T-cell (primary cell): ENCODE results near the gene CNR2. TPM values are rescaled to one million over a fixed set of nuclear protein-coding genes. Genes with fewer than 3 reads are reported as not detected.
"Not testable (repeated sequence)": the region's sequence is repeated elsewhere in the genome, so short reads cannot be mapped to it uniquely, and the experiment has no call there.

Experiments used
- ATAC-seq, 4 experiments: fragments of 200-7000 bp in 3 of 4; fragments of 150-1000 bp in 1 of 4; cut with Tn5 transposase; replicated peaks in 1 of 4; 1 replicate in 3 of 4; 2 replicates in 1 of 4; pipeline ENCODE4 v1.10.0; 2021; ENCODE audit warnings: moderate library complexity in 3 of 4, mild to moderate bottlenecking in 2 of 4, moderate number of reproducible peaks in 1 of 4
- CTCF ChIA-PET, 2 donors: fragments of 300-600 bp; sonication (Branson Sonifier 250); formaldehyde crosslinking; loops; one replicate each; lab custom pipeline; 2022; ENCODE audit warnings: antibody characterized with exemption in 2 of 2; lab: Charles Lee
- POLR2A ChIA-PET, 2 donors: fragments of 300-600 bp; sonication (Branson Sonifier 250); formaldehyde crosslinking; loops; one replicate each; lab custom pipeline; 2022; ENCODE audit warnings: antibody characterized with exemption in 2 of 2; lab: Charles Lee
- DNase-seq, 35 experiments: peaks; one replicate each; pipeline versions ENCODE4 v3.0.0 to v3.0.0-alpha.2; 2013 to 2023
- H3K27ac ChIP-seq: one replicate; pipeline ENCODE4 v1.5.1; 2013; ENCODE audit warnings: low read length
- H3K27me3 ChIP-seq, 2 experiments: replicated peaks in 1 of 2; 1 replicate in 1 of 2; 2 replicates in 1 of 2; pipeline versions ENCODE4 v1.6.1 to v1.7.0; 2013; ENCODE audit warnings: low read length in 1 of 2, mixed read lengths in 1 of 2; ENCODE audit not compliant: control insufficient read depth in 2 of 2, insufficient read depth in 2 of 2; ENCODE audit errors: extremely low read depth in 1 of 2
- H3K36me3 ChIP-seq, 2 donors: 1 replicate in 1 of 2; 2 replicates in 1 of 2; pipeline versions ENCODE4 v1.6.1 to v1.7.0; 2013; ENCODE audit warnings: low read length in 1 of 2; ENCODE audit not compliant: control insufficient read depth in 2 of 2, insufficient read depth in 1 of 2; ENCODE audit errors: extremely low read depth in 1 of 2
- H3K4me1 ChIP-seq, 2 experiments: 1 replicate in 1 of 2; 2 replicates in 1 of 2; pipeline versions ENCODE4 v1.6.1 to v1.7.0; 2013; ENCODE audit warnings: low read length in 2 of 2, mixed read lengths in 1 of 2; ENCODE audit not compliant: insufficient read depth in 2 of 2, control insufficient read depth in 1 of 2; ENCODE audit errors: extremely low read depth in 1 of 2
- H3K4me3 ChIP-seq, 2 donors: 1 replicate in 1 of 2; 2 replicates in 1 of 2; pipeline versions ENCODE4 v1.5.1 to v1.7.0; 2013; ENCODE audit warnings: mild to moderate bottlenecking in 2 of 2, low read length in 1 of 2, moderate library complexity in 1 of 2; ENCODE audit not compliant: control insufficient read depth in 1 of 2; ENCODE audit errors: extremely low read depth in 1 of 2
- H3K9me3 ChIP-seq: 2 replicates; pipeline ENCODE4 v1.7.0; 2013
- H3K27ac Mint-ChIP-seq, 2 donors: one replicate each; pipeline ENCODE4 v1.8.0; 2020 to 2021; ENCODE audit warnings: mild to moderate bottlenecking in 2 of 2, mixed read lengths in 2 of 2
- H3K27me3 Mint-ChIP-seq, 2 donors: one replicate each; pipeline ENCODE4 v1.8.0; 2021 to 2022; ENCODE audit warnings: mixed read lengths in 2 of 2
- H3K36me3 Mint-ChIP-seq: one replicate; pipeline ENCODE4 v1.8.0; 2021; ENCODE audit warnings: mixed read lengths
- H3K4me1 Mint-ChIP-seq, 3 donors: one replicate each; pipeline ENCODE4 v1.8.0; 2020 to 2022; ENCODE audit warnings: mixed read lengths in 3 of 3, mild to moderate bottlenecking in 1 of 3
- H3K4me3 Mint-ChIP-seq, 3 donors: one replicate each; pipeline ENCODE4 v1.8.0; 2020 to 2022; ENCODE audit warnings: mild to moderate bottlenecking in 3 of 3, mixed read lengths in 3 of 3, moderate library complexity in 3 of 3
- H3K9me3 Mint-ChIP-seq, 3 donors: one replicate each; pipeline ENCODE4 v1.8.0; 2020 to 2022; ENCODE audit warnings: mixed read lengths in 3 of 3
- WGBS: methylation state at CpG from one replicate; pipeline ENCODE4 v1.1.5; 2013; ENCODE audit warnings: missing lambda C conversion rate; ENCODE audit not compliant: insufficient coverage; 5-methylcytosine and 5-hydroxymethylcytosine counted together
- total RNA-seq, 35 experiments: library from RNA in 6 of 35; stranded (reverse) in 6 of 35; fragments of 120-200 nt in 1 of 35; gene quantifications; one replicate each; pipeline versions ENCODE4 v1.2.1 to v1.2.4 and lab custom pipeline; 2013 to 2026

CNR2 gene
- total RNA-seq, 5 donors from 2014 or later (not counting 1 experiment from before 2014, with no cell fraction given): 0.67 to 2.1 (median 1.5) TPM

- H3K4me3 Mint-ChIP-seq, ATAC-seq, H3K36me3 Mint-ChIP-seq, H3K9me3 ChIP-seq, H3K27ac Mint-ChIP-seq, H3K4me1 ChIP-seq, H3K27ac ChIP-seq, H3K36me3 ChIP-seq, H3K4me3 ChIP-seq, H3K9me3 Mint-ChIP-seq, H3K27me3 ChIP-seq, CTCF ChIA-PET, H3K27me3 Mint-ChIP-seq, DNase-seq, POLR2A ChIA-PET: not testable (repeated sequence)
- WGBS: 60% methylated on average over 1 of the region's 6 CpGs
- peaks cover 5 to 12% (median 11%) of the 10 kb centered on the region in 3 donors for H3K4me1 Mint-ChIP-seq
Measured at GRCh38 chr1:23834156-23834555, 79.0 kb downstream of the CNR2 start.

- CTCF ChIA-PET: no interaction called here
- no peak overlapping the region for H3K27ac Mint-ChIP-seq
- no peak for ATAC-seq
Measured at GRCh38 chr1:23827717-23828116, 85.4 kb downstream of the CNR2 start.

GRCh38 chr1:23826590-23826989, 86.6 kb downstream of the CNR2 start:
- H3K27me3 Mint-ChIP-seq, H3K36me3 Mint-ChIP-seq, H3K4me3 ChIP-seq, H3K27ac ChIP-seq, H3K9me3 ChIP-seq, H3K9me3 Mint-ChIP-seq, H3K27me3 ChIP-seq, ATAC-seq, CTCF ChIA-PET, H3K36me3 ChIP-seq, DNase-seq: not testable (repeated sequence)
- peaks cover 22 to 32% (median 26%) of the 10 kb centered on the region in 3 donors for H3K4me1 Mint-ChIP-seq
- POLR2A ChIA-PET: interaction anchor here in 1 of 2 donors (0.6 kb wide), 1 partner anchor 135 kb away, joined by 4 read pairs; the partner anchor contains the start of gene RPL11
- peak overlapping the region in 1 of 2 donors; percentile 97 for H3K27ac Mint-ChIP-seq
- peaks cover 5 to 13% of the 10 kb centered on the region in 2 experiments for H3K4me1 ChIP-seq
- peak overlapping the region; percentile 93 to 95 (median 94) for H3K4me3 Mint-ChIP-seq
- WGBS: 100% methylated on average over 9 of the region's 13 CpGs

More at GRCh38 chr1:23827717-23828116, 85.4 kb downstream of the CNR2 start:
- peaks cover 22 to 27% (median 23%) of the 10 kb centered on the region in 3 donors for H3K4me1 Mint-ChIP-seq
- no peak overlapping the region for H3K27ac ChIP-seq
- H3K4me3 Mint-ChIP-seq: no peak overlapping the region
- H3K9me3 ChIP-seq: no peaks in the 10 kb centered on the region
- H3K4me3 ChIP-seq: no peak overlapping the region
- H3K4me1 ChIP-seq: peaks cover 5 to 13% of the 10 kb centered on the region in 2 experiments
- WGBS: no CpG with 5 or more reads among the region's 1 CpG
- no peak for DNase-seq
- no peaks in the 10 kb centered on the region for H3K27me3 ChIP-seq
- no peaks in the 10 kb centered on the region for H3K36me3 ChIP-seq
- no peaks in the 10 kb centered on the region for H3K36me3 Mint-ChIP-seq
- H3K9me3 Mint-ChIP-seq: no peaks in the 10 kb centered on the region
- POLR2A ChIA-PET: no interaction called here
- H3K27me3 Mint-ChIP-seq: no peaks in the 10 kb centered on the region

GRCh38 chr1:23825762-23826522, 87.2 kb downstream of the CNR2 start:
- Histone ChIP-seq H3K4me3 (peak overlapping the region; percentile 99 to 100), H3K27ac (peak overlapping the region; percentile 96), H3K4me1 (peaks cover 5 to 13% of the 10 kb centered on the region in 2 experiments), H3K27me3 (no peaks in the 10 kb centered on the region), H3K36me3 (no peaks in the 10 kb centered on the region), H3K9me3 (no peaks in the 10 kb centered on the region)
- Mint-ChIP-seq H3K4me1 (peaks cover 22 to 34% (median 26%) of the 10 kb centered on the region in 3 donors), H3K36me3 (no peaks in the 10 kb centered on the region), H3K9me3 (no peaks in the 10 kb centered on the region), H3K27ac (peak overlapping the region; percentile 95 to 97), H3K27me3 (no peaks in the 10 kb centered on the region), H3K4me3 (peak overlapping the region; percentile 93 to 95 (median 94))
- CTCF ChIA-PET: interaction anchor here (0.7 to 2.6 kb wide), 3 partner anchors 15 to 341 kb away, joined by 3 to 21 read pairs (median 5); no protein-coding TSS in a partner anchor
- WGBS: 89% methylated on average over 10 of the region's 24 CpGs
- ATAC-seq (peak; percentile 11 to 32 (median 18)), DNase-seq (peak in 1 of 35 experiments; percentile 49)
- POLR2A ChIA-PET: interaction anchor here (0.5 to 0.7 kb wide), 12 partner anchors 16 to 1816 kb away, joined by 3 to 9 read pairs (median 4); partner anchors contain the start of gene RPL11 (in 1 of the 2)

GRCh38 chr1:23825076-23825761, 87.9 kb downstream of the CNR2 start, which contains the start of gene HMGCL:
TSS of gene HMGCL (minus strand) at chr1:23825429. CDS start at chr1:23825415, 14 bp downstream.
- under 1% methylated on average over 32 of the region's 42 CpGs for WGBS
- Mint-ChIP-seq H3K9me3 (no peaks in the 10 kb centered on the region), H3K27ac (peak within 1 kb of the TSS; percentile 95 to 97), H3K4me3 (peak within 1 kb of the TSS; percentile 93 to 95 (median 94)), H3K27me3 (no peaks in the 10 kb centered on the region), H3K36me3 (peaks cover 3% of the 10 kb centered on the region), H3K4me1 (peaks cover 22 to 34% (median 26%) of the 10 kb centered on the region in 3 donors)
- H3K4me3 ChIP-seq: peak within 1 kb of the TSS; percentile 99 to 100
- H3K36me3 ChIP-seq: no peaks in the 10 kb centered on the region
- H3K9me3 ChIP-seq: no peaks in the 10 kb centered on the region
- DNase-seq (peak; percentile 72 to 91 (median 85)), ATAC-seq (peak; percentile 93 to 98 (median 98))
- H3K4me1 ChIP-seq: peaks cover 5 to 13% of the 10 kb centered on the region in 2 experiments
- POLR2A ChIA-PET: interaction anchor here (0.5 to 0.8 kb wide), 12 partner anchors 15 to 1817 kb away, joined by 3 to 9 read pairs (median 4); partner anchors contain the start of gene SRSF10 (in 1 of the 2)
- CTCF ChIA-PET: interaction anchor here (0.7 to 2.6 kb wide), 4 partner anchors 15 to 341 kb away, joined by 3 to 21 read pairs (median 4); partner anchors contain the start of gene GALE (in 1 of the 2)
- H3K27me3 ChIP-seq: no peaks in the 10 kb centered on the region
- H3K27ac ChIP-seq: peak within 1 kb of the TSS; percentile 96

GRCh38 chr1:23824711-23825075, 88.5 kb downstream of the CNR2 start:
- ATAC-seq: peak in 1 of 4 experiments; percentile 6
- peaks cover 5 to 13% of the 10 kb centered on the region in 2 experiments for H3K4me1 ChIP-seq
- H3K4me3 ChIP-seq: peak overlapping the region; percentile 99 to 100
- H3K36me3 ChIP-seq: no peaks in the 10 kb centered on the region
- CTCF ChIA-PET: interaction anchor here (0.9 to 2.6 kb wide), 4 partner anchors 14 to 340 kb away, joined by 3 to 21 read pairs (median 4); partner anchors contain the start of gene GALE (in 1 of the 2)
- no peaks in the 10 kb centered on the region for H3K9me3 Mint-ChIP-seq
- POLR2A ChIA-PET: interaction anchor here in 1 of 2 donors (0.8 kb wide), 1 partner anchor 156 kb away, joined by 3 read pairs; the partner anchor contains the start of gene SRSF10
- H3K4me3 Mint-ChIP-seq: peak overlapping the region; percentile 93 to 95 (median 94)
- no peak for DNase-seq
- H3K27ac Mint-ChIP-seq: peak overlapping the region; percentile 95 to 97
- peaks cover 5% of the 10 kb centered on the region for H3K36me3 Mint-ChIP-seq
- no peaks in the 10 kb centered on the region for H3K27me3 Mint-ChIP-seq
- 0% methylated on average over 3 of the region's 8 CpGs for WGBS
- no peaks in the 10 kb centered on the region for H3K9me3 ChIP-seq
- peak overlapping the region; percentile 96 for H3K27ac ChIP-seq
- H3K27me3 ChIP-seq: no peaks in the 10 kb centered on the region
- H3K4me1 Mint-ChIP-seq: peaks cover 22 to 34% (median 26%) of the 10 kb centered on the region in 3 donors
